IPS DF 4.7 (cell line): Measurements from ENCODE around the gene CORO2B.

Experiments used
- DNase-seq: peaks from one replicate; pipeline ENCODE4 v3.0.0-alpha.2; 2013; ENCODE audit warnings: low spot score; ENCODE audit errors: extremely low read depth

The CORO2B gene

DNA sequence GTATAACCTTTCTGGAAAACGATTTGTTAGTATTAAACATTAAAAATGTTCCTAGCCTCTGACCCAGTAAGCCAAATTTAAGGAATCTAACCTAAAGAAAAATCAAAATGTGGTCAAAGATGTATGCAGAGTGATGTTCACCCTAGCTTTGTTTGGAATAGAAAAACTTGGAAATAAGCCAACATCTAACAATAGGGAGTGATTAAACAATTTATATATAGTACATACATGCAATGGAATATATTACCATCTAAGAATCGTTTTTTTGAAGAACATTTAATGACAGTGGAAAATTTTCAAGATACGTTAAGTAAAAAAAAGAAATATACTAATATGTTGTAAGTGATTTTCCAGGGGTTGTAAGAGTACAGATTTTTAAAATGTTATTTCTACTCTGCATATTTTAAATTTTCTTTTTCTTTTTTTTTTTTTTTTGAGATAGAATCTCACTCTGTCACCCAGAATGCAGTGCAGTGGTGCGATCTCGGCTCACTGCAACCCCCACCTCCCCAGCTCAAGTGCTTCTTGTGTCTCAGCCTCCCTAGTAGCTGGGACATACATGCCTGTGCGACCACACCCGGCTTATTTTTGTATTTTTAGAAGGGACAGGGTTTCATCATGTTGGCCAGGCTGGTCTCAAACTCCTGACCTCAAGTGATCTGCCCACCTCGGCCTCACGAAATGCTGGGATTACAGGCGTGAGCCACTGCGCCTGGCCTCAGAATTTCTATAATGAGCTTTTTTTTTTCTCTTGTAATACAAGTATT lies 187.0 kb downstream of the CORO2B start:
- DNase-seq: no peak

DNA sequence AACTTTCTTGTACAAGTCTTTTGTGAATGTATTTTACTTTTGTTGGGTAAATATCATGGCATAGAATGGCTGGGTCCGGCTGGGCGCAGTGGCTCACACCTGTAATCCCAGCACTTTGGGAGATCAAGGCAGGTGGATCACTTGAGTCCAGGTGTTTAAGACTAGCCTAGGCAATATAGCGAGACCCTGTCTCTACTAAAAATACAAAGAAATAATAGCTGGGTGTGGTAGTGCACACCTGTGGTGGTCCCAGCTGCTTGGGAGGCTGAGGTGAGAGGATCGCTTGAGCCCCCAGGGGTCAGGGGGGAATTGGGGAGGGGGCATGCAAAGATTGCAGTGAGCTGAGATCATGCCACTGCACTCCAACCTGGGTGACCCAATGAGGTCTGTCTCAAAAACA lies 189.0 kb downstream of the CORO2B start:
- no peak for DNase-seq

- no peak for DNase-seq
Measured at GRCh38 chr15:68768321-68768720, 189.5 kb downstream of the CORO2B start.

DNA sequence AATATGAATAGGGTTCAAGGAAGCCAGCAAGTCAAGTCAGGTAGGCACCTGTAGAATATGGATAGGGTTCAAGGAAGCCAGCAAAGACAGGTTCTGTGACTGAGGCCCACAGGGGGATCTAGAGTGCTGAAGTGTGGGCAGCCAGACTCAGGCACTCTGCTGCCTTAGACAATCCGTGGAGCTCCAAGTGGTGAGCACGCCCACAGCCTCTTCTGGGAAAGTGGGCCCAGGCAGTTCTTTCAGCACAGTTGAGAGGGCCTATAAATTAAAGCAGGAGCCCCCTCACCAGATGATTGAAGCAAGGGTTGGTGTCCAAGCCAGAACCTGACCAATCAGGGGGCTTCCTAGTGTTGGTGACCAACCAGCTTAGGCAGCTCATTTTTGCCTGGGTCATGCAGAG lies 190.9 kb downstream of the CORO2B start:
- DNase-seq: no peak

GRCh38 chr15:68770216-68770615 lies 191.4 kb downstream of the CORO2B start:
- no peak for DNase-seq

DNA sequence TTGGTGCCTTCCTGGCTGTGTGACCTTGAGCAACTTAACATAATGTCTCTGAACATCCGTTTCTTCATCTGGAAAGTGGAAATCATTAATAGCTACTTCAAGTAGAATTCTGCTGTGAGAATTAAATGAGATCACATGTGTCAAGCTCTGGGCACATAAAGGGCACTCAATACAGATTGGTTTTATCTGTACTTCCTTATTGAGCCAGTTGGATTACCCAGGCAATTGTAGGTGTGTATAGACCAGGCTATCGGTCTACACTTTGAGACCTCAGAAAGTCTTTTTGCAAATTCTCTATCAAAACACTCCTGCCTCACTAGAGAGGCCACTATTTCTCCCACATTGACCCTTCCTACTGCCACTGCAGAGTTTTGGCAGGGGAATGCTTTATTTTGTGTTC lies 194.2 kb downstream of the CORO2B start:
- DNase-seq: no peak

DNA sequence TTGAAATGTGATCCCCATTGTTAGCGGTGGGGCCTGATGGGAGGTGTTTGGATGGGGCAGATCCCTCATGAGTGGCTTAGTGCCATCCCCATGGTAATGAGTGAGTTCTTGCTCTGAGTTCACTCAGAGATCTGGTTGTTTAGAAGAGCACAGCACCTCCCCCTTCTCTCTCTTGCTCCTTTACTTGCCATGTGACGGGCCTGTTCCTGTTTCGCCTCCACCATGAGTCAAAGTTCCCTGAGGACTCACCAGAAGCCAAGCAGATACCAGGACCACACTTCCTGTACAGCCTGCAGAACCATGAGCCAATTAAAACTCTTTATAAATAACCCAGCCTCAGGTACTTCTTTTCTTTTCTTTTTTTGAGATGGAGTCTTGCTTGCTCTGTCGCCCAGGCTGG lies 195.3 kb downstream of the CORO2B start:
- no peak for DNase-seq

GRCh38 chr15:68774521-68775235 lies 195.9 kb downstream of the CORO2B start:
- no peak for DNase-seq

DNA sequence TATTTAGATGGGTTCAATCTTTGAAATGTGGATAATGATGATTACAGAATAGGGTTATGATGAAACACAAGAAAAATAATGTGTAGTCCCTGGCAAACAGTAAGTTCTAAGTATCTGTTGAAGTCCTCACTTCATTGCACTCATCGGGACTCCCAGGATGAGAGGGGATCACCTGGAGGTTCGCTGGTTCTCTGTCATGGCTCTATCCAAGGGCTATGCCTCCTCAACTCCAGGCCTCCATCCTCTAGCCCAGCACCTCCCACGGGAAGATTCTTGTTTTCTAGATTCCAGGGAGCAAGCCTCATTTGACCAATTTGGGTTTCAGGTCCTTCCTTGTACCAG lies 196.4 kb downstream of the CORO2B start:
- no peak for DNase-seq

GRCh38 chr15:68775671-68776476 lies 197.1 kb downstream of the CORO2B start:
- no peak for DNase-seq

- DNase-seq: no peak
Measured at GRCh38 chr15:68776477-68777270, 197.9 kb downstream of the CORO2B start.
